Calu3 (cell line): Measurements from ENCODE around the gene ATL2. TPM values are rescaled to one million over a fixed set of nuclear protein-coding genes. Genes with fewer than 3 reads are reported as not detected.

Source experiments
- BruUV-seq: library from RNA; stranded (reverse); fragments of 400-500 nt; replicated peaks from 2 replicates; lab custom pipeline; 2021; lab: Mats Ljungman, UMichigan
- CTCF ChIA-PET: fragments of 300-600 bp; sonication (Branson Sonifier 250); formaldehyde crosslinking; loops from one replicate; lab custom pipeline; 2022; ENCODE audit warnings: antibody characterized with exemption; lab: Charles Lee
- DNase-seq: peaks from one replicate; pipeline ENCODE4 v3.0.0; 2022
- H3K27ac Mint-ChIP-seq: one replicate; pipeline ENCODE4 v1.8.0; 2022; ENCODE audit warnings: mixed read lengths; ENCODE audit not compliant: unreplicated experiment
- H3K27me3 Mint-ChIP-seq: one replicate; pipeline ENCODE4 v1.8.0; 2022; ENCODE audit warnings: mixed read lengths; ENCODE audit not compliant: unreplicated experiment
- H3K36me3 Mint-ChIP-seq: one replicate; pipeline ENCODE4 v1.8.0; 2022; ENCODE audit warnings: mild to moderate bottlenecking, moderate library complexity, mixed read lengths; ENCODE audit not compliant: insufficient read depth, unreplicated experiment
- H3K4me1 Mint-ChIP-seq: one replicate; pipeline ENCODE4 v1.8.0; 2022; ENCODE audit warnings: mild to moderate bottlenecking, low read depth, mixed read lengths; ENCODE audit not compliant: unreplicated experiment
- H3K4me3 Mint-ChIP-seq: one replicate; pipeline ENCODE4 v1.8.0; 2022; ENCODE audit warnings: mild to moderate bottlenecking, low read depth, moderate library complexity, mixed read lengths; ENCODE audit not compliant: unreplicated experiment
- H3K9me3 Mint-ChIP-seq: one replicate; pipeline ENCODE4 v1.8.0; 2022; ENCODE audit warnings: low read depth, mixed read lengths; ENCODE audit not compliant: unreplicated experiment
- intact Hi-C: fragments of 100-400 bp; cut with micrococcal nuclease; formaldehyde crosslinking; loops from one replicate; pipeline ENCODE4 v1.10.0; 2022; ENCODE audit not compliant: unreplicated experiment
- total RNA-seq: library from RNA; stranded (reverse); gene quantifications from 2 replicates; pipeline ENCODE4 v1.2.3, GENCODE V29; 2022
- TF ChIP-seq, protein P1 (sequence below): fragments of 200-600 bp; IDR thresholded peaks from one replicate; pipeline ENCODE4 v1.8.0; 2022; ENCODE audit warnings: antibody characterized with exemption; ENCODE audit not compliant: unreplicated experiment

The ATL2 gene
- total RNA-seq, 1 experiment from 2014 or later = 118 TPM

DNA sequence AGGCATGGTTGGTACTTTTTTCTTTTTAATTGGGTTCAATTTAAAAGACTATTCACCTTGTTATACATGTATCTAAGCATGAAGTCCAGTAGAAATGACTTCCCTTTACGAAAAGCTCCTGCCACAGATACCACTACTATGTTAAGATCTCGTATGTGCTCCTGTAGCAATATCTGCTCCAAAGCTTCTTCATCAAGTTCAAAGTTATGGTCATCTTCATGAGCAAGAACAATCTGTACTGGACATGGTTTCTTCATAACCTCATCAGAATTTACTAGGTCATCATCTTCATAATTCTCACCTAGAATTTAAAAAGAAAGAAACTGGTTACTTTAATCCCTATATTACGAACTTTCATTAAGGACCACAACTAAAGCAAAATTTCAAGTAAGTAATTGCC lies 33.9 kb downstream of the ATL2 start:
- Mint-ChIP-seq H3K27ac (no peak overlapping the region), H3K9me3 (no peaks in the 10 kb centered on the region), H3K27me3 (no peaks in the 10 kb centered on the region), H3K4me1 (peaks cover 8% of the 10 kb centered on the region), H3K36me3 (peaks cover 24% of the 10 kb centered on the region), H3K4me3 (no peak overlapping the region)
- TF ChIP-seq, protein P1, sequence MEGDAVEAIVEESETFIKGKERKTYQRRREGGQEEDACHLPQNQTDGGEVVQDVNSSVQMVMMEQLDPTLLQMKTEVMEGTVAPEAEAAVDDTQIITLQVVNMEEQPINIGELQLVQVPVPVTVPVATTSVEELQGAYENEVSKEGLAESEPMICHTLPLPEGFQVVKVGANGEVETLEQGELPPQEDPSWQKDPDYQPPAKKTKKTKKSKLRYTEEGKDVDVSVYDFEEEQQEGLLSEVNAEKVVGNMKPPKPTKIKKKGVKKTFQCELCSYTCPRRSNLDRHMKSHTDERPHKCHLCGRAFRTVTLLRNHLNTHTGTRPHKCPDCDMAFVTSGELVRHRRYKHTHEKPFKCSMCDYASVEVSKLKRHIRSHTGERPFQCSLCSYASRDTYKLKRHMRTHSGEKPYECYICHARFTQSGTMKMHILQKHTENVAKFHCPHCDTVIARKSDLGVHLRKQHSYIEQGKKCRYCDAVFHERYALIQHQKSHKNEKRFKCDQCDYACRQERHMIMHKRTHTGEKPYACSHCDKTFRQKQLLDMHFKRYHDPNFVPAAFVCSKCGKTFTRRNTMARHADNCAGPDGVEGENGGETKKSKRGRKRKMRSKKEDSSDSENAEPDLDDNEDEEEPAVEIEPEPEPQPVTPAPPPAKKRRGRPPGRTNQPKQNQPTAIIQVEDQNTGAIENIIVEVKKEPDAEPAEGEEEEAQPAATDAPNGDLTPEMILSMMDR = no peak
- intact Hi-C loops = no loop called here
- no TSS peak for BruUV-seq
- DNase-seq = no peak
- CTCF ChIA-PET = interaction anchor here (0.7 to 1.1 kb wide), 3 partner anchors 19 to 348 kb away, joined by 3 to 9 read pairs (median 3); no protein-coding TSS in a partner anchor

DNA sequence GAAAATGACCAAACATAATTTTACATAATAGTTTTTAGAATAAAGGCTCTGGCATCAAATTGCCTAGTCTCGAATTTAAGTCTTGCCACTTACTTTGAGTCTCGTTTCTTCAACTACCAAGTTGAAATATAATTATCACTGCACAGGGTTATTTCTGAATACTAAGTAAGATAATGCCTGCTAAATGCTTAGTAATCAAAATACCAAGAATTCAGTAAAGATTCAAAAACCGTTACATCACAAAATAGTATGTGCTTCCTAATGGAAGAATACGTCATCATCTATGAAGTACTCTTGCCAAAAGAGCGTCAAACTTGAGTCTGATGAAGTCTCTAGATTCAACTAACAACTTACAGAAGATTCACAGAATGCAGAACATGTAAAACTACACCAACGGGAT lies 40.5 kb downstream of the ATL2 start:
- TF ChIP-seq, protein P1 = no peak
- no peak overlapping the region for H3K27ac Mint-ChIP-seq
- intact Hi-C loops = no loop called here
- CTCF ChIA-PET = no interaction called here
- no peaks in the 10 kb centered on the region for H3K27me3 Mint-ChIP-seq
- no peaks in the 10 kb centered on the region for H3K4me1 Mint-ChIP-seq
- H3K4me3 Mint-ChIP-seq = no peak overlapping the region
- no TSS peak for BruUV-seq
- H3K36me3 Mint-ChIP-seq = peaks cover 10% of the 10 kb centered on the region
- no peak for DNase-seq
- H3K9me3 Mint-ChIP-seq = no peaks in the 10 kb centered on the region

DNA sequence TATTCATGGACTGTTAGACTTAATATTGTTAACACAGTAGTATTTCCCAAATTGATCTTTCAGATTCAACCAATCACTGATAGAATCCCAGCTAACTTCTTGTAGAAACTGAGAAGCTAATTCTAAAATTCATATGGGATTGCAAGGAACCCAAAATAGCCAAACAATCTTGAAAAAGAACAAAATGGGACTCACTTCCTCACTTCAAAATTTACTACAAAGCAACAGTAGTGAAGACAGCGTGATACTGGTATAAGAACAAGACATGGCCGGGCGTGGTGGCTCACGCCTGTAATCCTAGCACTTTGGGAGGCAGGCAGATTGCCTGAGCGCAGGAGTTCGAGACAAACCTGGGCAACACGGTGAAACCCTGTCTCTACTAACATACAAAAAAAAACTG lies 46.3 kb downstream of the ATL2 start:
- Mint-ChIP-seq H3K27me3 (no peaks in the 10 kb centered on the region), H3K9me3 (peaks cover 3% of the 10 kb centered on the region), H3K4me3 (no peak overlapping the region), H3K27ac (no peak overlapping the region), H3K36me3 (peaks cover 42% of the 10 kb centered on the region), H3K4me1 (peaks cover 30% of the 10 kb centered on the region)
- TF ChIP-seq, protein P1 = no peak
- DNase-seq = no peak
- no TSS peak for BruUV-seq
- intact Hi-C loops = no loop called here
- CTCF ChIA-PET = interaction anchor here (0.7 kb wide), 1 partner anchor 38 kb away, joined by 3 read pairs; no protein-coding TSS in a partner anchor

DNA sequence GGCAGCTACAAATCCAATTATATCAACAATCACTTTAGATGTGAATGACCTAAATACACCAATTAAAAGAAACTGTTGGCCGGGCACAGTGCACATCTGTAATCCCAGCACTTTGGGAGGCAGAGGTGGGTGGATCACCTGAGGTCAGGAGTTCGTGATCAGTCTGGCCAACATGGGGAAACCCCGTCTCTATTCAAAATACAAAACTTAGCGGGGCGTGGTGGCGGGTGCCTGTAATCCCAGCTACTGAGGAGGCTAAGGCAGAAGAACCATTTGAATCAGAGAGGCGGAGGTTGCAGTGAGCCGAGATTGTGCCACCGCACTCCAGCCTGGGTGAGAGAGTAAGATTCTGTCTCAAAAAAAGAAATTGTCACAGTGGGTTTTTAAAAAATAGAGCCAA lies 49.5 kb downstream of the ATL2 start:
- H3K27me3 Mint-ChIP-seq = no peaks in the 10 kb centered on the region
- peaks cover 45% of the 10 kb centered on the region for H3K4me1 Mint-ChIP-seq
- peaks cover 51% of the 10 kb centered on the region for H3K36me3 Mint-ChIP-seq
- peaks cover 3% of the 10 kb centered on the region for H3K9me3 Mint-ChIP-seq
- no peak overlapping the region for H3K27ac Mint-ChIP-seq
- CTCF ChIA-PET = interaction anchor here (0.6 to 0.7 kb wide), 2 partner anchors 146 to 270 kb away, joined by 3 to 5 read pairs; no protein-coding TSS in a partner anchor
- no TSS peak for BruUV-seq
- TF ChIP-seq, protein P1 = no peak
- intact Hi-C loops = loop anchor here (5.0 to 10.0 kb wide), 2 partner anchors 50 to 137 kb away; partner anchors contain the start of gene ATL2
- H3K4me3 Mint-ChIP-seq = no peak overlapping the region
- no peak for DNase-seq
